A673 (cell line): ENCODE results near the gene FCGR3A.
"Not testable (repeated sequence)": the region's sequence is repeated elsewhere in the genome, so short reads cannot be mapped to it uniquely, and the experiment has no call there.

Experiments used
- EZH2 ChIP-seq: fragments of 200-600 bp; sonication (generic); IDR thresholded peaks from 2 replicates; pipeline ENCODE4 v1.6.1; 2017; ENCODE audit warnings: borderline replicate concordance, low read depth, mild to moderate bottlenecking, mixed read lengths, antibody characterized with exemption, low read length; ENCODE audit not compliant: poor library complexity, severe bottlenecking
- TF ChIP-seq, protein P1 (sequence below): fragments of 300-800, 200-600 bp; sonication (generic); conservative IDR thresholded peaks from 2 replicates; pipeline ENCODE4 v1.5.1; 2017; ENCODE audit warnings: low read depth, mild to moderate bottlenecking, antibody characterized with exemption, low read length, moderate library complexity, mixed read lengths

DNA sequence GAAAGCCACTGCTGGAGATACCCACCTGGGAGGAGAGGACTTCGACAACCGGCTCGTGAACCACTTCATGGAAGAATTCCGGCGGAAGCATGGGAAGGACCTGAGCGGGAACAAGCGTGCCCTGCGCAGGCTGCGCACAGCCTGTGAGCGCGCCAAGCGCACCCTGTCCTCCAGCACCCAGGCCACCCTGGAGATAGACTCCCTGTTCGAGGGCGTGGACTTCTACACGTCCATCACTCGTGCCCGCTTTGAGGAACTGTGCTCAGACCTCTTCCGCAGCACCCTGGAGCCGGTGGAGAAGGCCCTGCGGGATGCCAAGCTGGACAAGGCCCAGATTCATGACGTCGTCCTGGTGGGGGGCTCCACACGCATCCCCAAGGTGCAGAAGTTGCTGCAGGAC is 24.3 kb downstream of the FCGR3A start:
- TF ChIP-seq, protein P1, sequence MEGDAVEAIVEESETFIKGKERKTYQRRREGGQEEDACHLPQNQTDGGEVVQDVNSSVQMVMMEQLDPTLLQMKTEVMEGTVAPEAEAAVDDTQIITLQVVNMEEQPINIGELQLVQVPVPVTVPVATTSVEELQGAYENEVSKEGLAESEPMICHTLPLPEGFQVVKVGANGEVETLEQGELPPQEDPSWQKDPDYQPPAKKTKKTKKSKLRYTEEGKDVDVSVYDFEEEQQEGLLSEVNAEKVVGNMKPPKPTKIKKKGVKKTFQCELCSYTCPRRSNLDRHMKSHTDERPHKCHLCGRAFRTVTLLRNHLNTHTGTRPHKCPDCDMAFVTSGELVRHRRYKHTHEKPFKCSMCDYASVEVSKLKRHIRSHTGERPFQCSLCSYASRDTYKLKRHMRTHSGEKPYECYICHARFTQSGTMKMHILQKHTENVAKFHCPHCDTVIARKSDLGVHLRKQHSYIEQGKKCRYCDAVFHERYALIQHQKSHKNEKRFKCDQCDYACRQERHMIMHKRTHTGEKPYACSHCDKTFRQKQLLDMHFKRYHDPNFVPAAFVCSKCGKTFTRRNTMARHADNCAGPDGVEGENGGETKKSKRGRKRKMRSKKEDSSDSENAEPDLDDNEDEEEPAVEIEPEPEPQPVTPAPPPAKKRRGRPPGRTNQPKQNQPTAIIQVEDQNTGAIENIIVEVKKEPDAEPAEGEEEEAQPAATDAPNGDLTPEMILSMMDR, result not testable (repeated sequence)
- TF ChIP-seq EZH2, result not testable (repeated sequence)
